Measurements from ENCODE around the gene FBXO44.

FBXO44 gene

GRCh38 chr1:11693024-11693590, 38.4 kb downstream of the FBXO44 start:
- DNase-seq (ENCODE audit: low read depth) = peak; percentile 54
- H3K4me3 ChIP-seq (ENCODE audit: low read depth, low read length) = no peak overlapping the region
- TF ChIP-seq CTCF (conservative IDR thresholded peaks at IDR 0.05; ENCODE audit: low read depth, low read length) = no peak

- no peak for DNase-seq (ENCODE audit: low read depth)
- TF ChIP-seq CTCF (conservative IDR thresholded peaks at IDR 0.05; ENCODE audit: low read depth, low read length) = no peak
- H3K4me3 ChIP-seq (ENCODE audit: low read depth, low read length) = no peak overlapping the region
Measured at GRCh38 chr1:11693917-11694316, 39.2 kb downstream of the FBXO44 start.

- DNase-seq (ENCODE audit: low read depth) = no peak
- H3K4me3 ChIP-seq (ENCODE audit: low read depth, low read length) = no peak overlapping the region
- TF ChIP-seq CTCF (conservative IDR thresholded peaks at IDR 0.05; ENCODE audit: low read depth, low read length) = no peak
Measured at GRCh38 chr1:11695861-11696260, 41.2 kb downstream of the FBXO44 start.

DNA sequence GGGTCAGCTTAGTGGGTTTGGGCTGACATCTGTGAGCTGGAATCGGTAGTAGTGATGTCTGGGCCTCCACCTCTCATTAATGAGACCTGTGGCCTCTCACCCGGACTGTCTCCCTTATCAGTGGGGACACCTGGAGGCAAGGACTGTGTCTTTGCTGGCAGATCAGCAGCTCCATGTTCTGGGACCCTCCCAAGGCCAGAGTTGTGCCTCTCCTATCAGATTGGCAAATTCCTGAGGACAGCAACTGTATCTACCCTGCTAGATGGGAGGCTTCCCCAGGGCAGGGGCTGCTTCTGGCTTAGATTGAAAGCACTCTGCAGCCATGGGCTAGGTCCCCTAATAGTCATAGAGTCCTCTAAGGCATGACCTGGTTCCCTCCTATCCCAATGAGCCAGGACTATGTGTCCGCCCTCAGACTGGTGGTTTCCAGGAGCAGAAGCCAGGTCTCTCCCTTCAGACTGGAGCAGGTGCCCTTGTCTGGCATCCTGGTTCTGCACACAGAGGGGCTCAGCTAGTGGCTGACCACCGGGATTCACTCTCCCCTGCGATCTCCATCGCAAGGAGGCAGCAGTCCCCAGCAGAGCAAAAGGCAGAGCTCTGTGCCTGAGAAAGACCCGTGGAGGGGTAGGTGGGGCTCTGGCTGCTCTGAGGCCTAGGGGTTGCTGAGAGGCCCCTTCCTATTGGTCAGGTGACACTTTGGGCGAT, 42.7 kb downstream of the FBXO44 start:
- H3K4me3 ChIP-seq (ENCODE audit: low read depth, low read length) = no peak overlapping the region
- no peak for DNase-seq (ENCODE audit: low read depth)
- TF ChIP-seq CTCF (conservative IDR thresholded peaks at IDR 0.05; ENCODE audit: low read depth, low read length) = no peak

GRCh38 chr1:11697893-11698210, 43.2 kb downstream of the FBXO44 start:
- TF ChIP-seq CTCF (conservative IDR thresholded peaks at IDR 0.05; ENCODE audit: low read depth, low read length) = no peak
- no peak for DNase-seq (ENCODE audit: low read depth)
- no peak overlapping the region for H3K4me3 ChIP-seq (ENCODE audit: low read depth, low read length)

DNA sequence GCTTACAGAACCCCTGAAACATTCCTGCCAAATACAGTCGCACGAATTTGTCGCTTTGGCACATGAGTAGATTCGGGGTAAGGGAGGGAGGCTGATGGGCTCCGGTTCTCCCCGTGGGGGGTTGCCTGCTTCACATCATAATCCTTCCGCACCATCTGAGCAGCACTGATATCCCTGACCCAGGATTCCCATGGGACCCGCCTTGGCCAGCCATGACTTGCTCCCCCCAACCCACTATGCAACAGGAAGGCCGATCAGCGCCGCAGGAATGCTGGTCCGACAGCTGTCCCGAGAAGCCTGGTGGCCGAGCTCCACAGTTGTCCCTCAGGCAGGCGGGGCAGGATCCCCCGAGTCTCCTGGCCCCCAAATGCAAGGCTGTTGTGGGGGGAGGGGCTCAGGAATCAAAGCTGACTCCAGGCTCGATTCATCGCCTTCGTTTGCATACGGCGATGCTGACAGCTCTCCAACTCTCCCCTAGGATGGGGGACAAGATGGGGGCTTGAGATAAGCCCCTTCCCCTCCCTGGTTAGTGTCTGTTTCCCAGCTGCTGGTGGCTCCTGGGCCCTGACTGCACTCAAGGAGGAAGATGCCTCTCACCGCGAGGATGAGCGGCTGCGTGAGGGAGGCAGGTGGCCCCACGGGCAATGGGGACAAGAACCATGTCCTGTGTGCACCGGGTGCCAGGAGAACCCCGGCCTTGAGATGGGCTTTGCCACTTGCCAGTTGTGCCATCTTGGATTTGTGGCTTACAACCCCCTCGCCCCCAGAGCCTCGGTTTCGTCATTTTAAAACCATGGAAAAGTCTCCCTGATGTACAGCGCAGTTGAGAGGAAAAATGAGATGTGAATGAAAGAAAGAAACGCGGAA, 46.2 kb downstream of the FBXO44 start:
- no peak for DNase-seq (ENCODE audit: low read depth)
- H3K4me3 ChIP-seq (ENCODE audit: low read depth, low read length) = no peak overlapping the region
- no peak for TF ChIP-seq CTCF (conservative IDR thresholded peaks at IDR 0.05; ENCODE audit: low read depth, low read length)

Data from choroid plexus epithelial cell (primary cell).